HG02571 (cell line): ENCODE data around the gene HOXC9.

Source experiments
- ATAC-seq: cut with Tn5 transposase; IDR thresholded peaks from one replicate; pipeline ENCODE4 v1.9.1; 2021; ENCODE audit warnings: mild to moderate bottlenecking, moderate library complexity; ENCODE audit not compliant: unreplicated experiment

The HOXC9 gene

DNA sequence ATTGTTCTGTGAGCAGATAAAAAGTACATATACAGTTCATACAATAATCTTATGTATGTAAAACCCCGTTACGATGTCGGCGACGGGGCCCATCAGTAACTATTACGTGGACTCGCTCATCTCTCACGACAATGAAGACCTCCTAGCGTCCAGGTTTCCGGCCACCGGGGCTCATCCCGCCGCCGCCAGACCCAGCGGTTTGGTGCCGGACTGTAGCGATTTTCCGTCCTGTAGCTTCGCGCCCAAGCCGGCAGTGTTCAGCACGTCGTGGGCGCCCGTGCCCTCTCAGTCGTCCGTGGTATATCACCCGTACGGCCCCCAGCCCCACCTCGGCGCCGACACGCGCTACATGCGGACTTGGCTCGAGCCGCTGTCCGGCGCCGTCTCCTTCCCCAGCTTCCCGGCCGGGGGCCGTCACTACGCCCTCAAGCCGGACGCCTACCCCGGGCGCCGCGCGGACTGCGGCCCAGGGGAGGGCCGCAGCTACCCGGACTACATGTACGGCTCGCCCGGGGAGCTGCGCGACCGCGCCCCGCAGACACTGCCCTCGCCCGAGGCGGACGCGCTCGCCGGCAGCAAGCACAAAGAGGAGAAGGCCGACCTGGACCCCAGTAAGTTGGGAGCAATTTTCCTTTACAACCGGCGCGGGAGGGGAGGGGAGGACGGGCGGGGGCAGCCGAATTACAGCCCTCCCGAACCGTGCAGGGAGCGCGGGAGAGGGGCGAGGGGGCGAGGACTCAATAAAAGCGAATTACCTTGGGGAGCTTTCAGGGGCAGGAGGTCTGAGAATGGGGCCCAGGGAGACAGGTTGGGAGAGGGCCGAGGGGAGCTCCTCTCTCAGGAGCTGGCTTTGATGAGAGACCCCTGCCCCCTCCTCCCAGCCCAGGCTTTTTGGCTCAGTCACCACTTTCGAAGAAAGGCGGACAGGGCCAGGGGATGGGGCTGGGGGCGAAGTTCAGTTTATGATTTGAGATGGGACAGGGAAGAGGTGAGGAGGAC is at the start of gene HOXC9:
HOXC9 (plus strand) TSS at position 46 of the 999 bp plus-strand sequence; CDS start at position 74, 28 bp downstream.
- ATAC-seq = no peak

DNA sequence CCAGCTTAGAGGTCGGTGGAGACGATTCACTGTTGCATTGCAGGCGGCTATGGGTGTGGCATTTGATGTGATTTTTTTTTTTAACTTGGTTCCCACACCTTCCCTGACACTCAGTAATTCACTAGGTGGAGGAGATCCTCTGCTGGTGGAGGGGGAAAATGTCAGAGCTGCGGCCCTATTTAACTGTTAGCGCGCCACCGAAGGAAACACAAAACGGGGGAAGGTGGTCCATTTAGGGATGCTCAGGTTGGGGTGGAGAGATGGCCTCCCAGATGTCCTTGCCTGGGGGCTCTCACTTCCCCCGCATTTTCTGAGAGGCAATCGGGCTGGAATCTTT is 49.6 kb upstream of the HOXC9 start:
- ATAC-seq = no peak

DNA sequence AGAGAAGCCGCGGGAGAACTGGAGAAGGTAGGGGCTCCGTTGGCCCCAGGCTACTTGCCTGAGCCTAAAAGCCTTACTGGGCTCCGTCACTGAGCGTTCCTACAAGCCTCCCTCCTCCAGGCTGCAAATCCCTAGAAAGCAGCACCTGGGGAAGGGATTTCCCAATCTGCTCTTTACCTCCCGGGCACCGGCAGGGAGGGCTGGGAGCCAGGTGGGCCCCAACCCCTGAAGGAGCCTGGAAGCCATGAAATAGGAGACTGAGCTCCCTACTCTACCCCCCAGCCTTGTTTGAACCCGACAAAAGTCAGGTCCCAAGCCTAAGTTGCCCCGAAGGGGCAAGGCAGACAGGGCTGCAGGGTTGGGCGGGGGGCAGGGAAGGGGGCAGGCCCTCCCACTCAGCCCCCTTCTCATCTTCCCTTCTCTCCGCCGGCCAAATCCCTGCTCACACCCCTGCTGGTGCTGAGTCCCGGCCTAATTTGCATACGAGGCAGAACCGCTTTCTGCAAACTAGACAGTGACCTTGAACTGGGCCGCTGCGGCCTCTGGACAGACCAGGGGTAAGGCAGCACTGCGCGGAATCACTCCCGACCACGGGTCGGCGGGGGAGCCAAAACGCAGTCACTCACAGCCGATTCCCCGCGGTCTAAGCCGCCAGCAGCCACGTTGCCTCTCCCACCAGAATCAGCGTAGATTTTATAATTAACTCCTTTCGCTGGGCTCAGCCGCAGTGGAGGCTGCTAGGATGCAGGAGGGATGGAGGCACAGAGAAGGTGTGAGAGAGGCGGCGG is 49.0 kb upstream of the HOXC9 start:
- ATAC-seq = no peak

DNA sequence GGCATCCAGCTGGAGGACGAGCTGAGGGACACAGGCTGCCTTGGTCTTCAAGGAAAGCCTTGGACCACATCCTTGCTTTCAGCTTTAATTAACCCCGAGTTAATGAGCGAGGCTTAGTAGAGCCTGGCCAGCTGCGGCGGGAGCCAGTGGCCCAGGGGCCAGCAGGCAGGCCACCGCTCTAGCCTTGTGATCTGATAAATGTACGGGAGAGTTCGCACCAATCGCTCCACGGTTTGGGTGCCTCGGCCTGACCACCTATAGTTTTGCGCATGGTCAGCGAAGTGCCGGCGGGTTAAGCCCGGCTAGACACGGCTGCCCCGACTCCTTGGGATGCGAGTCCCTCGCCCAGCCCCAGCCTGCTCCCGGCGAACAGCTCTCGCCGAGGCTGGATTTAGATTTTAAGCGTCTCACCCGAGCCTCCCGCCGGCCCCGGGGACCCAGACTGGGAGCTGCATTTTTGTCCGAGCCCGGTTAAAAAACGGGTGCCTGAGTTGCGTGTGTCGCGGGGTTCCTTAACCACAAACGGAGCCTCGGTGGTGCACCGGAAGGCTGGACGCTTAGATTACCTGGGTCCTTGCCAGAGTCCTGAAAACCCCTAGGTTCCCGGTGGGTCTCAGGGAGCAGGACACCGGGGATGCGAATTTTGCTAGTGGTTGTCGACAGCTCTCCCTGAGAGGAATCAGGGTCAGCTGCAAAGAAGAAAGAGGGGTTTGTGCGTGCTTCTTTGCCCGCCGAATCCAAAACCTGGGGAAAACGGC is 48.2 kb upstream of the HOXC9 start:
- no peak for ATAC-seq

DNA sequence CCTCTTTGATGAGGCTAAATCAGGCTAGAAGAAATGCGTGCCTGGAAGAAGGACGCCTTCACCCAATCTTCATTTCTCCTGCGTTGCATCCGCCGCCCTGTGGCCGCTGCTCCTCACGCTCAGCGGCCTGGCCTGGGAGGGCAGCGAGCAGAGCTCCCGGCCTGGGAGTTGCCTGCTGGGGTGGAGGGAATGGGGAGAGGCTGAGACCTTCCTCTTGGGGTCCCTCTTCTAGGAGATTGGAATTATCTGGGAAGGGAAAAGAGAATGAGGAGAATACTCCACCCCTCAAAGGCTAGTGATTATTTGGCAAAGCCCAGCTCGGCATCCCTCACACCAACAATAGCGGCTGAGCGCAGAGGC is 47.6 kb upstream of the HOXC9 start:
- no peak for ATAC-seq

DNA sequence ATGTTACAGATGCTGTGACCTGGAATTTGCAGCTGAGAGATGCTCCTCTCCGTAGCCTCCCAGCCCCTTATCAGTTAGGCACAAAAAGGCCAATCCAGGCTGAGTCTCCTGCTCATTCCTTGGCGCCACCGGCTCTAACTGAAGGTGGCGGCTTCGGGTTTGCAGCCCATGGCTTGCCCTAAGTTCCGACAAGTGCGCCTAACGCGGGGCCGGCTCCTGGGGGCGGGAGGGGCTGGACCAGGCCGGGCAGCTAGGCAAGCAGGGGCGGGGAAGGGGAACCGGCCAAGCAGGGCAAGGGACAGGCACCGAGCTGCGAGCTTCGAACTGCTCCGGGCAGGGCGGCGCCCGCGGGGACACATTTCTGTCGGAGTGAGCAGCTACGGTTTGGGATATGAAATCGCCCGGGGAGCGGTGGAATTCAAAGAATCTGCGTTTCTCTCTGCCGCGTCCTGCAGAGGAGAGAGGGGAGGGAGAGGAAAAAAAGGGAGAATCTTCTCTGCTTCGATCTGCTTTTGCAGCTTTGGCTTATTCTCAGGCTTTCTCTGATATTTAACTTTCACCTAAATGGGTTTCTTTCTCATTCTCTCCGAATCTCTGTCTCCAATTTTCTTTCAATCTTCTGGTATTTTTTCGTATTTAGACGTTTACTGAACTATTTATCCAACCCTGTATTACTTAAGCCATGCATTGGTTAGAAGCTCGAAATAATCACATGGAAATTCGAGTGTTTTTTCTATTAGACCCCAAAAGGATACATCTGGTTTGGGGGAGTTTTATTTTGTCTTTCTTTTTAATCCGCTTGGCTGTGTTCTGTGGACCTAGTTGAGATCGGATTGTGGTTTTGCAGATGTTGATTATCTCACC is 46.9 kb upstream of the HOXC9 start:
- ATAC-seq = no peak

DNA sequence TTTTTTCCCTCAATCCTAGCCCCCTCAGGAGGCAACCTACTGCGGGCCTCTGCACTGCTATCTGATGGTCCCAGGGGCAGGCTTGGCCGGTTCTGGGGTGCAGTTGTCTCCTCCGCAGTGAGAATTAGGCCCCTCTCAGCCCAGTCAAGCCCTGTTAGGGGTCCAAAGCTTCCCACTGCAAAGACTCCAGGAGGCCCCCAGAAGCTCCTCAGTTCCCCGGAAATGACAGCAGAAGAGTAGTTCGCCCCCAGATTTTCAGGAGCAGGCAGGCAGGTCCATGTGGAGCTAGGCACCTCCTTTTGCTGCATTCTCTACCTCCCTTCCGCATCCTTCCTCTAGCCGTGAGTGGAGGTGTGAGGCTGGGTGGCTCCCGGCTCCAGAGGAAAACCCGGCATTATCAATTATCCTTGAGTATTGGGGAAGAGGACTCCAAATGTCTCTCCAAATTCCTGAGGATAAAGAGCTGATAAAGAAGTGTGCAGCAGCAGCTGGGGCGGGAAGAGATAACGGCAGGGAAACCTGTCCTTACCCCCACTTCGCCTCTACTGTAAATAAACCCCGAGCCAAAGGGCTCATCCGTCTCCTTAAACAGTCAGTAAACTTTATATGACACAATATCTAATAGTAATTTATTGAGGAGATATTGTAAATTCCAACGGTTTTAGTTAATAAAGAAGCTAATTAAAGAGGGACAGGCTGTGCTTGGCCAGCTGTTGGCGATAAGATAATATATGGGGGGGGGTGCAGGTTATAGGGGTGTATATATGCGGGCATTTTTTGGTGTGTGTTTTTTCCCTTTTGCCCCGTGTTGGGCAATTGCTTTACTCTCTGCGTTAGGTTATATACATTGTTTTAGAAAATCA is 45.9 kb upstream of the HOXC9 start:
- no peak for ATAC-seq

DNA sequence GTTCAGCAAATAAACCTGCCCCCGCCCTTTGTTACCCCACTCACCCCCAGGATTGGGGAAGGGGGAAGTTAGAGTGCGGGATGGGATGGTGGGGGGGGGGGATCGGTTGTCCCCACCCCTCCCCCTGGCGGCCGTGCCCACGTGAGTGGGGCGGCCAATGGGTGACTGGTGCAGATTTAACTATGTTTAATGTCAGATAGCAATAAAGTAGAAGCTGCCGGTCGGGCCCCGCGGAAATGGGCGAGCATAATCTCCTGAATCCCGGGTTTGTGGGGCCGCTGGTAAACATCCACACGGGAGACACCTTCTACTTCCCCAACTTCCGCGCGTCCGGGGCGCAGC is 45.3 kb upstream of the HOXC9 start, which contains the start of gene HOXC12:
HOXC12 (plus strand) TSS at position 210 of the 342 bp plus-strand sequence; CDS start at position 237, 27 bp downstream.
- no peak for ATAC-seq

DNA sequence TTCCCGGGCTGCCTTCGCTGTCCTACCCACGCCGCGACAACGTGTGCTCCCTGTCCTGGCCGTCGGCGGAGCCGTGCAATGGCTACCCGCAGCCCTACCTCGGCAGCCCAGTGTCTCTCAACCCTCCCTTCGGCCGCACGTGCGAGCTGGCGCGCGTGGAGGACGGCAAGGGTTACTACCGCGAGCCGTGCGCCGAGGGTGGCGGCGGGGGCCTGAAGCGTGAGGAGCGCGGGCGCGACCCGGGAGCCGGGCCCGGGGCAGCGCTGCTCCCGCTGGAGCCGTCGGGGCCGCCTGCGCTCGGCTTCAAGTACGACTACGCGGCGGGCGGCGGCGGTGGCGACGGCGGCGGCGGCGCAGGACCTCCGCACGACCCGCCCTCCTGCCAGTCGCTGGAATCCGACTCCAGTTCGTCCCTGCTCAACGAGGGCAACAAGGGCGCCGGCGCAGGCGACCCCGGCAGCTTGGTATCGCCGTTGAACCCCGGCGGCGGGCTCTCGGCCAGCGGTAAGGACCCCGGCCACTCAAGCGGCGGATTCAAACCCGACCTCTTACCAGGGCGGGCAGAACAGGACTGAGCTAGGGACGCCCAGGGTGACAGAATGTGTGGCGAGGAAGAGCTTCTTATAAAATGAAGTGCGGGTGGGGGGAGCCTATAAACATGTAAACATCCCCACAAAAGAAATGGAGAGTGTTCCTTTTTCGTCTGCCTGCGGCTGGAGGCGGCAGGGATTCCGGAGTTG is 44.8 kb upstream of the HOXC9 start:
- no peak for ATAC-seq

DNA sequence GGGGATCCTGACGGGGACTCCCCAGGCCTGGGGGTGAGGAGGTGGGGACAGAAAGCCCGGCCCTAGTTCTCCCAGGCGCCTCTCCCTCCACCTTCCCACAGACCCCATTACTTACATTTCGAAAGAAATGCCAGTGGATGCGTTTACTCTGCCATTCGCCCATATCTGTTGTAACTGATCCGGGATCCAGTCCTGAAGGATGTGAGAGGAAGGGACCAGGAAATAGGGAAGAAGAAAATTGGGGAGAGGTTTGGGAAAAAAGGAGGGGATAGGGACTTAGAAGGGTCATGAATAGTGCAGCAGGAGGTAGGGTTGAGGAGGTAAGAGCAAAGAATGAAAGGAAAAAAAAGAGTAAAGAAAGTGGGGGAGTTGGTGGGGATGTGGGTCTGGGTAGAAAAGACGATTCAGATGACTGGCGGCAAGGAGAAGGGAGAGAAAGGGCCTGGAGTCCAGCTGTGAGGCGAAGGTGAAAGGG is 44.1 kb upstream of the HOXC9 start:
- no peak for ATAC-seq

DNA sequence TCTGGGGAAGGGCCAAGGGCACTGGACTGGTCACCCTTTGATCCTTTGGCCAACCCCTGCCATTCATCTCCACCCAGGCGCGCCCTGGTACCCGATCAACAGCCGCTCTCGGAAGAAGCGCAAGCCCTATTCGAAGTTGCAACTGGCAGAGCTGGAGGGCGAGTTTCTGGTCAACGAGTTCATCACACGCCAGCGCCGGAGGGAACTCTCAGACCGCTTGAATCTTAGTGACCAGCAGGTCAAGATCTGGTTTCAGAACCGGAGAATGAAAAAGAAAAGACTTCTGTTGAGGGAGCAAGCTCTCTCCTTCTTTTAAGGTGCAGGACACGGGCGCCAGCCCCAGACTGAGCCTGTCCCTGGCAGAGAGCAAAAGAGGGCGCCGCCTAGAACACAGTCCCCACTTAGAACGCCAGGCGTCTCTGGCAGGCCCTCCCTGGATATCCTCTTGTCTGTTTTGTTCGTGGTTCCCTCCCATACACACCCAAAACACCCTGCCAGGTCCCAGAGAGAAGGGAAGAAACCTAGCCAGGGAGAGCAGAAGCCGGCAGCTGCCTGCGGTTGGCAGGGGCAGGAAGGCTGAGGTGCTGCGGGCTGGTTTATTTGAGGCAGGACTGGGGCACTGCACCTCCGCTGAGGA is 43.6 kb upstream of the HOXC9 start:
- ATAC-seq = no peak

DNA sequence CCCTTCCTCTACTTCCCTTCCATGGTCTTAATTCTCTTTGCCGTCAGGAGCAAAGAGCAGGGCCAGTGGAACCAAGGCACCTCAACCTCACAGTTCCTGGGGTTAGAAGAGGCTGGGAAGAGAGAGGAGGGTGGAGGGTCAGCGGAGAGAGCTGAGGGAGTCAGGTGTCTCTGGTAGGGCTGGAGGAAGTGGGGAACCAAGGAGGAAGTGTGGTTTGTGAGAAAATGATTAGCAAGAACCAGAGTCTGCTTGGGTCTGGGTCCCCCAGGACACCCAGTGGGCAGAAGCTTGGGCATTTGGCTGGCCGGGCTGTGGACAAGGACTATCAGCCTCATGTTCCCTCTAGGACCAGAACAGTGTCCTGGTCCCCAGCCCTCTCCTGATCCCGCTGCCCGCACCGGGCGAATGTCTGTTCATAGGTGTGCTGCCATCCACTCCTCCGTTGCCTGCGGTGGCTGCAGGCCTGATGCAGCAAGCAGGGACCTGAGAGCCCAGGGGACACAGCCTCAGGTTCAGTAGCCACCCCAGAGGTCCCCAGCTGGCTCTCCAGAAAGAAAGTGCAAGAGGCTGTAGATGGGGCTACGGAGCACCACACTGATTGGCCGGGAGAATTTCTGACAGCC is 42.9 kb upstream of the HOXC9 start:
- ATAC-seq = no peak

DNA sequence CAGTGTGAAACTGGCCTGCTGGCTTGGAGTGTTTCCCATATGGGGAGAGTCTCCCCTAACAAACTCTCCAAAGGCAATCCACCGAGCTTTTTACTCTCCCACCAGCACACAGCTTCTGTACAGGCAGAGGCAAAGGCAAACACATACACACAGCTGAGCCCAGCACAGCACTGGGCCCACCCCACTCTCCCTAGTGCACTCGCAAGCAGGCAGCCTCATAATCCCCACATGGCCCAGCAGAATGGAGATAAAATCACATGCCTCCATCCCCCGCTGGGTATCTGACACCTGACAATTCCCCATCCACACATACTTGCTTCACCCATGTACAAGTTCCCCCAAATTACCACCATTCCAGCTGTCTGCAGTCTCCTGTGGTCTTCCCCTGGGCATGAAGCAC is 41.8 kb upstream of the HOXC9 start:
- no peak for ATAC-seq

DNA sequence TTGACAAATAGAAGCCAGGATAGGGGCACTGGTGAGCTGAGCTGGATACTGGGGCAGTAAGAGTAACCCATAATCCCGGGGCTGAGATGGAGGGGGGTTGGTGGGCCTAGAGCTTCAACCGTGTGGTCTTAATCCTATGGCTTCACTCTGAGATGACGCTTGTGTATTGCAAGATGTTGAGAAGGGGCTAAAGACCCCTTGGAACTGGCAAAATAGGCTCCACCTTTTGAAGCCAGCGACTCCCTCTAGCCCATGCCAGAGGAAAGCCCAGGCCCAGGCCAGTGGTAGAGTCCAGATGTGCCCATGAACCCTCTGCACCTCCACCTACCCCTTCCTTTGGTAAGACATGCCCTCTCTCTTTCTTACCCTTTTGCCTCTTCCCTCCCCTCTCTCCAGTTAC is 40.6 kb upstream of the HOXC9 start:
- no peak for ATAC-seq

DNA sequence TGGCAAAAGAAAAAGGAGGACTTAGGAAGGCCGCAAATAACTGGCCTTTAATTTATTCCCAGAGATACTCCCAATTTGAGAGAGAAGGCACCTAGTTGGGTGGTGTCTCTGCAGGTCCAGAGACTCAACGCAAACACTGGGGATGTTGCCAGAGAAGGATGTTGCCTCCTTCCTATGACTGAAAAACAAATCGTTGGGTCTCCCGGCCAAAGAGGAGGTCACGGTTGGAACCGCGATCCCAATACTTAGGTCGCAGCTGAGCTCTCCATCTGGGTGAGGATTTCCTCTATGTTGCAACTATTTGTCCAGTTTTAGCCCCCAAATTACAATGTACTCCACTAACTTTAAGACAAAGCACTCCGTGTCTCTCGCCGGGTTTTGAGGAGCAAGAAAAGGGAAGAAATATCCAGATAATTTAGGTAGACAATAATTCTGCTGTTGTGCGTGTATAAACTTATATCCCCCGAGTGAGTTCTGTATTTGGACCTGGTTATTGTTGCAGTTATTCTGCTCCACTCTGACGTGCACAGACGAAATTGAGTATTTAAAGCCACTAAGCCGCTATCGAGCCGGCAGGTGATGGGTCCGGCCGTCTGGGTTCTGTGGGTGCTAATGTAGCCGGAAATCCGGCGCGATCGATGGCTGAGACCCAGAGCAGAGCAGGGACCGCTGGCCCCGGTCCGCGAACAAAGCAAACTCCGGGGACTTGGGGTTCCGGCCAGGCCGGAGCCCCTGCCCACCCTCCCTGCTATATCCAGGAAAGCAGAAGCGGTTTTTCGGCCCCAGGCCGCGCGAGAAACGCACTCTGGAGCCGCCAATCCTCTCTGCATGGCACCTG is 39.6 kb upstream of the HOXC9 start:
- ATAC-seq = no peak

DNA sequence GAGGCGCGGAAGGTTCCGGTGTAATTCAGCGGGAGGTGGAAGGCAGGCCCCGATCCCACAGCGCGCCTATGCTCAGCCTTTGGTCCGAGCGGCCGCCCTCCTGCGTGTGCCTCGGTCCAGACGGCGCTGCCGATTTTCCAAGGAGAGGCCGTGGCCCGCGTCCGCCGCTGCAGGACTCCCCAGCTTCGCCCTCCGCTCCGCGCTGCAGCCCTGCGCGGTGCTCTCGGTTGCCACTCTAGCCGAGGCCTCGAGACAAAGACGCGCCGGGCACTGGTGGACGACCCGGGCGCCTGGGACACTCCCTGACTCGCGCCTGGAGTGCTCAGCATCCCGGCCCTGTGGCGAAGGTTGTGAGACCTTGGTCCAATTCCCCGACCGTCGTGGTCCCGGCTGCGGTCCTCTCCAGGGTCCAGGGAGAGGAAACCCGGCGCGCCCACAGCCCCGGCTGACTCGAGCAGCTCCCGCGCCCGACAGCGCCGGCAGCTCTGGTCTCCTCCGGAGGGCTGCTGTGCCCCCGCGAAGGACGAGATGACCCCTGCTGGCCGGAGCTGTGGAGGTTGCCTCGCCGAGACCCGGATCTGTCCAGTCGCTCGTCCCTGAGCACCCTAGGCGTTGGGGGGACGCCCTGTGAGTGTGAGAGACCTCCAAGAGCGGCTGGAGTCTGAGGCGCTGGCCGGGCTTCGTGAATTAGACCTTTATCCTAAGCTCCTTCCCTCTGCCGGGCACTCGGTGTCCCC is 38.8 kb upstream of the HOXC9 start:
- no peak for ATAC-seq
